DMS53 (cell line): ENCODE measurements around the gene BCAP31.
"Not testable (repeated sequence)": the region's sequence is repeated elsewhere in the genome, so short reads cannot be mapped to it uniquely, and the experiment has no call there.

Source experiments
- DNase-seq: peaks from one replicate; lab custom pipeline; 2025; lab: John Stamatoyannopoulos, UW

Gene BCAP31

DNA sequence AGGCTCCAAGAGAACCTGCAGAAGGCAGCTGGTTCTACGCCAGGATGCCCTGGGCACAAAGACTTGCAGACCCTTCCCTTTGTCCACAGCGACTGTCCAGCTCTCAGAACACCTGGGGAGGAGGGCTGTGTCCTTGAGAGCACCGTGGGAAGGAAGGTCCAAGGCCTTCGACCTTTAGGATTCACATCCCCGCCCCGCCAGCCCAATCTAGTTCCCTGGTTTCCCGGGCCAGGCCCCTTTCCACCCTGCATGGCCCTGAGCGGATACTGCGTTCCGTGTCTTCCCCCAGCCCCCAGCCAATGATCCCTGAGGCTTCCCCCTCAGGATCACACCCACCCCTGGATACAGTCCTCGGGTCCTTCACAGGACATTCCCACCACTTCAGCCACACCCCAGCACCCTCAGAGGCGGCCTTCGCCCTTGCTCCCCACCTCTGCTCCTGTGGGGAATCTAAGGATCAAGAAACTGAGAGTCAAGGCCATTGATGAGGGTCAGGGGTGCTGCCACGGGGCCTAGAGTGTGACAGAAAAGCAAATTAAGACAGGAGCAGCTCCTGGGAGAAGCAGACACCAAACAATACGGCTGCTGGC is 9.6 kb upstream of the BCAP31 start:
- no peak for DNase-seq

GRCh38 chrX:153732401-153732800 is 8.2 kb upstream of the BCAP31 start:
- no peak for DNase-seq

- no peak for DNase-seq
These were observed 7.6 kb upstream of the BCAP31 start for GRCh38 chrX:153731845-153732215.

- no peak for DNase-seq
These were observed 7.1 kb upstream of the BCAP31 start for GRCh38 chrX:153731117-153731844.

DNA sequence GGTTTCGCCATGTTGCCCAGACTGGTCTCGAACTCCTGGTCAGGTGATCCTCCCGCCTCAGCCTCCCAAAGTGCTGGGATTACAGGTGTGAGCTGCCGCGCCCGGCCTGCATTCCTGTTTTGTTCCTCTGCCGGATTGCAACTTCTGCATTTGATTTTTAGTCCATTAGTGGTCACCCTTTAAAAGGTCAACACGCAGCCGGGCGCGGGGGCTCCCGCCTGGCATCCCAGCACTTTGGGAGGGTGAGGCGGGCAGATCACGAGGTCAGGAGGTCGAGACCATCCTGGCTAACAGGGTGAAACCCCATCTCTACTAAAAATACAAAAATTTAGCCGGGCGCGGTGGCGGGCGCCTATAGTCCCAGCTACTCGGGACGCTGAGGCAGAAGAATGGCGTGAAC is 5.9 kb upstream of the BCAP31 start:
- DNase-seq: not testable (repeated sequence)

DNA sequence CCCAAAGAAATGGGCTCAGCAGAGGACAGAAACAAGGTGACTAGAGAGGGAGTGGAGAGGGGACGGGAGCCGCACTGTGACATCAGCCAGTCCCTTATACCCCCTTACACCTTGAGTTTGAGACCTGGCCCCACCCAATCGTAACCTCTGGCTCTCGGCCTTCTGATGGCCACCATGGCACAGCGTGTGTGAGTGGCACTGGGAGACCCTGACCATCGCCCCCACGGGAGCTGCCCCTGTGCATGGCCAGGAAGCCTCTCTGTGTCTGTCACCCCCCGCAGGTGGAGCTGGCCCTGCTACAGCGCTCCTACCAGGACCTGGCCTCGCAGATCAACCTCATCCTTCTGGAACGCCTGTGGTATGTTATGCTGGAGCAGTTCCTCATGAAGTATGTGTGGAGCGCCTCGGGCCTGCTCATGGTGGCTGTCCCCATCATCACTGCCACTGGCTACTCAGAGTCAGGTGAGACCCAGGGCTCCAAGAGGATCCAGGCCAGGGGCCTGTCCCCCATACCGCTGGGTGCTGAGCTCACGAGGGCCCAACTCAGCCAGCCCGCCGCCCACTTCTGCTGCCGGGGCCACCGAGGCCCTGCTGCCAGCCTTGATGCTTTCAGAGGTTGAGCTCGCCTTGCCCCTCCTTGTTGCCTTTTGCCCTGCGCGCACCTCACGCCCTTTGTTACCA is 4.9 kb upstream of the BCAP31 start:
- DNase-seq: no peak

GRCh38 chrX:153728095-153728494 is 3.9 kb upstream of the BCAP31 start:
- no peak for DNase-seq

DNA sequence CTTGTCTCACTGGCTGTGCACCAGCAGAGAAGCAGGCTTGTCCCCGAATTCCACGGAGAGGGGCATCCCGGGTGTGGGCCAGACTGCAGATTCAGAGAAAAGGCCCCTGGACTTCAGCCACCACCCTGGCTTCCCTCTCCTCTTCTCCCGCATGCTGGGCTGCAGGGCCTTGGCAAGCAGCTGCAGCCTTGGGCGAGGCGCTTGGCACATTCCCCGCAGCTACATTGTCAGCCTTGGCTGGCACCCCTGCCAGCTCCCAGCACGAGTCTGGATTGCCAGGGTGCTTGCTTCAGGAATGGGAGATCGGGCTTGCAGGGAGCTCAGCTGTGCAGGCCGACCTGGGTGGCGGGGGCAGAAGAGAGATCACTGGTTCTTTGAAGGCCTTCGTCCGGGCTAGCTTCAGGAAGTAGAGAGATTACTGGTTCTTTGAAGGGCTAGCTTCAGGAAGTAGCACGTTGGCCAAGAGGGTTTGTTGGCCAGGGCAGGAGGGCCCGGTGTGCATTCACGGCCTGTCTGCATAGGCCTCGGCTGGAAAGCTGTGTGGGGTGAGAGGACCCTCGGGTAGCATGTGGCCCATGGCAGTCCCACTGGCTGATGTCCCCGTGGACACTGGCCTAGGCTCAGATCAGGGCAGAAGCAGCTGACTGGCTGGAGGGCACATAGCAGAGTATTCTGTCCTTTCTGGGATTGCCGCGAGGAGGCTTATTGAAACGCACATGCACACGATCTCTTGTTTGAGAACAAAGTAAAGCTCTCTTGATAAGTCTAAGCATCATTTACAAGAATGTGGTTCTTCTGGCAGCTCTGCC is 3.1 kb upstream of the BCAP31 start:
- DNase-seq: peak; percentile 40

- DNase-seq: peak; percentile 73
These were observed 2.3 kb upstream of the BCAP31 start for GRCh38 chrX:153726286-153727122.

- DNase-seq: no peak
These were observed 1.7 kb upstream of the BCAP31 start for GRCh38 chrX:153725832-153726285.

- peak; percentile 80 for DNase-seq
These were observed 1.0 kb upstream of the BCAP31 start for GRCh38 chrX:153725039-153725831.

- peak; percentile 83 for DNase-seq
These were observed 586 bp downstream of the BCAP31 start for GRCh38 chrX:153723351-153724251.

- peak; percentile 52 for DNase-seq
These were observed 1.4 kb downstream of the BCAP31 start for GRCh38 chrX:153722704-153723350.

DNA sequence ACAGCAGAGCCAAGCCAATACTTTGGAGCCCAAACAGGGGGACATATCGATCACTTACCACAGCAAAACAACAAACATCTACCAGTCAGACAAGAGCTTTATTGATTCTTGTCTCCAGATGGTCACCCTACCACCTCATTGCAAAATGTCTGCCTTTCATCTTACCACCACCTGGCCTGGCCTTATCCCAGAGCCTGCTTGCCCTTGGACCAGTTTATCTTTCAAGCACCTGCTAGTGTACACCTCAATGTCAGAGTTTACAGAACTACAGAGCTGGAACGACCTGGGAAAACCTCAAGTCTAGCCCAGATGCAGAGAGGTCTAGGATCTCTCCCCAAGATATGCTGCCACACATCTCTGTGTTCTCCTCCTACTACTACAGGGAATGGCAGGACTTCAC is 4.5 kb downstream of the BCAP31 start:
- DNase-seq: no peak

GRCh38 chrX:153719238-153719637 is 4.9 kb downstream of the BCAP31 start:
- DNase-seq: no peak

DNA sequence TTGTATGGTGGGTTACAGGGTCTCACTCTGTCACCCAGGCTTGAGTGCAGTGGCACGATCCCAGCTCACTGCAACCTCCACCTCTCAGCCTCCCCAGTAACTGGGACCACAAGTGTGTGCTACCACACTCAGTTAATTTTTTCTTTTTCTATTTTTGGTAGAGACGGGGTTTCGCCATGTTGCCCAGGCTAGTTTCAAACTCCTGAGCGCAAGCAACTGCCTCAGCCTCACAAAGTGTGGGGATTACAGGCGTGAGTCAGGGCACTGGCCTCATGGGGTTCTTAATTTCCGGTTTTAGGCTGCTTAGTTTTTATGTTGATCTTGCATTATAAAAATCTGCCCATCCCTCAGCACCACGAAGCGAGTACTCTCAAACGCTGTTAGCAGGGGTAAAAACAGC is 6.7 kb downstream of the BCAP31 start:
- DNase-seq: no peak

GRCh38 chrX:153714256-153714655 is 9.9 kb downstream of the BCAP31 start:
- no peak for DNase-seq

GRCh38 chrX:153709726-153710674 is 14.2 kb downstream of the BCAP31 start:
- DNase-seq: no peak
